H9 (cell line): ENCODE measurements around the gene FARP2. TPM values are rescaled to one million over a fixed set of nuclear protein-coding genes. Genes with fewer than 3 reads are reported as not detected.

ENCODE experiments used
- DNase-seq: peaks from one replicate; pipeline ENCODE4 v3.0.0-alpha.2; 2017
- H2AFZ ChIP-seq: one replicate; pipeline ENCODE4 v1.6.1; 2013; ENCODE audit warnings: mild to moderate bottlenecking, low read length, control low read depth, moderate library complexity
- H2AK5ac ChIP-seq: 2 replicates; pipeline ENCODE4 v1.6.1; 2013; ENCODE audit warnings: low read length, control low read depth, mixed read lengths; ENCODE audit not compliant: insufficient read length
- H2BK120ac ChIP-seq: one replicate; pipeline ENCODE4 v1.6.1; 2013; ENCODE audit warnings: low read depth, mild to moderate bottlenecking, low read length, control low read depth, inconsistent platforms; ENCODE audit not compliant: poor library complexity, severe bottlenecking
- H2BK12ac ChIP-seq: 2 replicates; pipeline ENCODE4 v1.6.1; 2013; ENCODE audit warnings: low read length, control low read depth, mixed read lengths, low read depth; ENCODE audit not compliant: insufficient read length
- H2BK15ac ChIP-seq: 2 replicates; pipeline ENCODE4 v1.6.1; 2013; ENCODE audit warnings: low read depth, low read length, control low read depth
- H2BK20ac ChIP-seq: one replicate; pipeline ENCODE4 v1.6.1; 2013; ENCODE audit warnings: low read depth, mild to moderate bottlenecking, low read length, control low read depth, inconsistent platforms; ENCODE audit not compliant: poor library complexity, severe bottlenecking
- H2BK5ac ChIP-seq: 2 replicates; pipeline ENCODE4 v1.6.1; 2013; ENCODE audit warnings: low read length, control low read depth, mixed read lengths; ENCODE audit not compliant: insufficient read length
- H3K14ac ChIP-seq: 2 replicates; pipeline ENCODE4 v1.6.1; 2013; ENCODE audit warnings: low read length, control low read depth; ENCODE audit not compliant: insufficient read depth
- H3K18ac ChIP-seq: 2 replicates; pipeline ENCODE4 v1.6.1; 2013; ENCODE audit warnings: low read depth, mild to moderate bottlenecking, mixed read lengths, low read length, control low read depth; ENCODE audit not compliant: insufficient read length
- H3K23ac ChIP-seq: 2 replicates; pipeline ENCODE4 v1.6.1; 2013; ENCODE audit warnings: low read length, control low read depth, mixed read lengths, low read depth; ENCODE audit not compliant: insufficient read length
- H3K23me2 ChIP-seq: 2 replicates; pipeline ENCODE4 v1.6.1; 2013; ENCODE audit warnings: low read depth, mild to moderate bottlenecking, mixed read lengths, low read length, control low read depth; ENCODE audit not compliant: insufficient read length, poor library complexity, severe bottlenecking
- H3K27ac ChIP-seq: 2 replicates; pipeline ENCODE4 v1.5.1; 2013; ENCODE audit warnings: low read length, control low read depth, mixed read lengths, low read depth; ENCODE audit not compliant: insufficient read length
- H3K27me3 ChIP-seq: 2 replicates; pipeline ENCODE4 v1.6.1; 2013; ENCODE audit warnings: low read length, control low read depth, inconsistent platforms; ENCODE audit not compliant: insufficient read depth
- H3K4ac ChIP-seq: 2 replicates; pipeline ENCODE4 v1.6.1; 2013; ENCODE audit warnings: low read depth, mild to moderate bottlenecking, control low read depth, inconsistent platforms, low read length, moderate library complexity
- H3K4me1 ChIP-seq: 2 replicates; pipeline ENCODE4 v1.6.1; 2013; ENCODE audit warnings: low read length, control low read depth, inconsistent platforms; ENCODE audit not compliant: insufficient read depth
- H3K4me2 ChIP-seq: 2 replicates; pipeline ENCODE4 v1.6.1; 2013; ENCODE audit warnings: low read length, control low read depth, mixed read lengths; ENCODE audit not compliant: insufficient read length, insufficient read depth
- H3K56ac ChIP-seq: 2 replicates; pipeline ENCODE4 v1.6.1; 2013; ENCODE audit warnings: low read depth, mild to moderate bottlenecking, mixed read lengths, low read length, control low read depth; ENCODE audit not compliant: insufficient read length
- H3K79me1 ChIP-seq: 2 replicates; pipeline ENCODE4 v1.6.1; 2013; ENCODE audit warnings: low read depth, mild to moderate bottlenecking, moderate library complexity, low read length, control low read depth, inconsistent platforms; ENCODE audit not compliant: insufficient read depth, poor library complexity, severe bottlenecking
- H3K79me2 ChIP-seq: 2 replicates; pipeline ENCODE4 v1.6.1; 2013; ENCODE audit warnings: low read length, control low read depth, inconsistent platforms; ENCODE audit not compliant: insufficient read depth
- H3K9ac ChIP-seq: 2 replicates; pipeline ENCODE4 v1.6.1; 2013; ENCODE audit warnings: low read length, control low read depth, mixed read lengths; ENCODE audit not compliant: insufficient read length; ENCODE audit errors: extremely low read depth
- H3K9me3 ChIP-seq: one replicate; pipeline ENCODE4 v1.6.1; 2013; ENCODE audit warnings: low read depth, low read length, inconsistent platforms; ENCODE audit not compliant: control insufficient read depth
- H3T11ph ChIP-seq: one replicate; pipeline ENCODE4 v1.6.1; 2013; ENCODE audit warnings: mild to moderate bottlenecking, low read length, control low read depth, inconsistent platforms
- H4K20me1 ChIP-seq: one replicate; pipeline ENCODE4 v1.6.1; 2013; ENCODE audit not compliant: control insufficient read depth, insufficient read length, insufficient read depth
- H4K5ac ChIP-seq: 2 replicates; pipeline ENCODE4 v1.6.1; 2013; ENCODE audit warnings: low read depth, mild to moderate bottlenecking, mixed read lengths, low read length, control low read depth; ENCODE audit not compliant: insufficient read length
- H4K8ac ChIP-seq: replicated peaks from 2 replicates; pipeline ENCODE4 v1.6.1; 2013; ENCODE audit warnings: low read length, control low read depth, mixed read lengths, low read depth; ENCODE audit not compliant: insufficient read length
- H4K91ac ChIP-seq: 2 replicates; pipeline ENCODE4 v1.6.1; 2013; ENCODE audit warnings: low read depth, mild to moderate bottlenecking, moderate library complexity, mixed read lengths, low read length, control low read depth; ENCODE audit not compliant: insufficient read length
- H3K27ac Mint-ChIP-seq, 3 experiments: 2 replicates in 2 of 3; 3 replicates in 1 of 3; pipeline ENCODE4 v1.8.0; 2020 to 2021; ENCODE audit warnings: mixed read lengths in 3 of 3, mild to moderate bottlenecking in 1 of 3, moderate library complexity in 1 of 3
- H3K27me3 Mint-ChIP-seq: 2 replicates; pipeline ENCODE4 v1.8.0; 2021; ENCODE audit warnings: low read depth, mild to moderate bottlenecking, moderate library complexity, mixed read lengths
- H3K36me3 Mint-ChIP-seq, 3 experiments: 2 replicates in 2 of 3; 3 replicates in 1 of 3; pipeline ENCODE4 v1.8.0; 2020 to 2021; ENCODE audit warnings: low read depth in 3 of 3, mixed read lengths in 3 of 3; ENCODE audit not compliant: insufficient read depth in 1 of 3
- H3K4me1 Mint-ChIP-seq, 2 experiments: 2 replicates each; pipeline ENCODE4 v1.8.0; 2020; ENCODE audit warnings: mixed read lengths in 2 of 2
- H3K4me3 Mint-ChIP-seq, 2 experiments: 2 replicates in 1 of 2; 3 replicates in 1 of 2; pipeline ENCODE4 v1.8.0; 2020 to 2021; ENCODE audit warnings: mild to moderate bottlenecking in 2 of 2, mixed read lengths in 2 of 2, moderate library complexity in 1 of 2
- H3K9me3 Mint-ChIP-seq, 2 experiments: 2 replicates in 1 of 2; 3 replicates in 1 of 2; pipeline ENCODE4 v1.8.0; 2020; ENCODE audit warnings: mild to moderate bottlenecking in 2 of 2, mixed read lengths in 2 of 2, moderate library complexity in 1 of 2
- CTCF ChIP-seq: fragments of 200-600 bp; sonication (generic); conservative IDR thresholded peaks from 3 replicates; pipeline ENCODE4 v1.8.0; 2021; ENCODE audit warnings: antibody characterized with exemption, mild to moderate bottlenecking
- WGBS: extraction: QIAGEN DNeasy Blood & Tissue Kit; methylation state at CpG from one replicate; pipeline ENCODE4 v1.1.7; 2013; ENCODE audit warnings: missing lambda C conversion rate, low lambda C conversion rate, mixed read lengths; ENCODE audit not compliant: insufficient read length; ENCODE audit errors: extremely low coverage; 5-methylcytosine and 5-hydroxymethylcytosine counted together
- total RNA-seq: library from RNA; stranded (reverse); gene quantifications from 2 replicates; pipeline ENCODE4 v1.2.1, GENCODE V29; 2021

FARP2 gene
- total RNA-seq, 1 experiment from 2014 or later, result 33.9 TPM

DNA sequence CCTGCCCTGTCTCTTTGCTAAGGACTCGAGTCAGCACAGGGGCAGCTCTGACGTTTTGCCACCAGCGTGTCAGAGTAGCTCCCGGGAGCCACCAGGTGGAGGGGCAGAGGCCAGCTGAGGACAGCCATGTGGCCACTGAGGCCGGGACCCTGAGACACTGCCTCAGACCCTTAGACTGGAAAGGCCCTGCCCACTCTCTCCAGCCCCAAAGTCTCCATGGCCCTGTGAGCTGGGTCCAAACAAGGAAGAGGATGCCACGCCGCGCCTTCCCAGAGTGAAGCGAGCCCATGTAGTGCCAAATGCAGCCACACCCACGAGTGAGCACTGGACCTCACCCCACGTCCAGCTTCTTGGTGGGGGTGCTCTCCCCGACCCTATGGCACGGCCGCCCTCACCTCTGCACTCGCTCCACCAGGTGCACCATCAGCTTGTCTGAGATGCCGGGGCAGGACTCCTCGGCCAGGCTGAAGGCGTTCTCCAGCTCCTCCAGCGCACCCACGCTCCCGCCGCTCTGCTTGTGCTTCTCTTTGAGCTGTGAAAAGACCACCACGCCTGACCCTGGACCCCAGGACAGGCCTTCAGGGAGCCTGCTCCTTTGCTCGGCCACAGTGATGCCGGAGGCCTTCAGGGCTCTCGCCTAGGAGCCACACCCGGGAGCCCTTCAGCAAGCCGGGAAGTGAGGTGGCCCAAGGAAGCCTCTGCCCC, 140.1 kb downstream of the FARP2 start:
- H4K8ac ChIP-seq, result no peak overlapping the region
- no peak overlapping the region for H3K27ac ChIP-seq
- H3K27me3 ChIP-seq, result no peaks in the 10 kb centered on the region
- H3K4me3 Mint-ChIP-seq, result no peak overlapping the region
- no peak overlapping the region for H3K4ac ChIP-seq
- H2AFZ ChIP-seq, result no peak overlapping the region
- no peak overlapping the region for H4K5ac ChIP-seq
- H3K4me1 Mint-ChIP-seq, result peaks cover 2 to 6% of the 10 kb centered on the region in 2 experiments; a peak in 2 of 4 replicates
- no peaks in the 10 kb centered on the region for H4K20me1 ChIP-seq
- H3K79me2 ChIP-seq, result no peaks in the 10 kb centered on the region
- H3K9me3 ChIP-seq, result no peaks in the 10 kb centered on the region
- DNase-seq, result no peak
- no peak overlapping the region for H3T11ph ChIP-seq
- no peak overlapping the region; a peak in 1 of 7 replicates for H3K27ac Mint-ChIP-seq
- H4K91ac ChIP-seq, result no peak overlapping the region
- WGBS, result no CpG with 5 or more reads among the region's 28 CpGs
- no peak overlapping the region for H2BK20ac ChIP-seq
- H2BK120ac ChIP-seq, result no peak overlapping the region
- H3K9ac ChIP-seq, result no peak overlapping the region
- no peaks in the 10 kb centered on the region for H3K27me3 Mint-ChIP-seq
- H3K4me1 ChIP-seq, result no peaks in the 10 kb centered on the region
- H3K9me3 Mint-ChIP-seq, result no peaks in the 10 kb centered on the region
- no peak overlapping the region for H3K56ac ChIP-seq
- H3K79me1 ChIP-seq, result no peaks in the 10 kb centered on the region
- no peak overlapping the region for H2BK12ac ChIP-seq
- no peaks in the 10 kb centered on the region for H3K23me2 ChIP-seq
- no peak for TF ChIP-seq CTCF
- H3K36me3 Mint-ChIP-seq, result peaks cover 28 to 64% (median 62%) of the 10 kb centered on the region in 3 experiments; a peak in 6 of 7 replicates
- H2AK5ac ChIP-seq, result no peak overlapping the region
- H2BK15ac ChIP-seq, result no peak overlapping the region
- no peak overlapping the region for H3K18ac ChIP-seq
- no peak overlapping the region; the same call in 1 of the 2 replicates for H3K14ac ChIP-seq
- H3K4me2 ChIP-seq, result no peak overlapping the region
- no peak overlapping the region for H3K23ac ChIP-seq
- no peak overlapping the region for H2BK5ac ChIP-seq
